HCT116 (cell line): Measurements from ENCODE around the gene STIM1. TPM values are rescaled to one million over a fixed set of nuclear protein-coding genes. Genes with fewer than 3 reads are reported as not detected.

ENCODE experiments used
- ATAC-seq: fragments of 200-7000 bp; cut with Tn5 transposase; 2 replicates; pipeline ENCODE4 v1.9.1; 2020; ENCODE audit warnings: mild to moderate bottlenecking, moderate library complexity
- BruUV-seq: library from RNA; stranded (reverse); fragments of 400-500 nt; replicated peaks from 2 replicates; lab custom pipeline; 2021; lab: Mats Ljungman, UMichigan
- CTCF ChIA-PET: fragments of 300-600 bp; sonication (Branson Sonifier 250); formaldehyde crosslinking; loops from one replicate; lab custom pipeline; 2021; ENCODE audit warnings: antibody characterized with exemption; lab: Charles Lee
- POLR2A ChIA-PET: fragments of 300-600, 350-600 bp; sonication (Branson Sonifier 250); formaldehyde crosslinking; loops from one replicate; lab custom pipeline; 2021; ENCODE audit warnings: antibody characterized with exemption; lab: Charles Lee
- RAD21 ChIA-PET, 2 experiments: fragments of 300-600 bp; sonication (Branson Sonifier 250); formaldehyde crosslinking; loops; one replicate each; lab custom pipeline; 2023; ENCODE audit warnings: low total read pairs in 2 of 2; ENCODE audit not compliant: uncharacterized antibody in 2 of 2, unreplicated experiment in 2 of 2, low non-redundant PET in 1 of 2; lab: Charles Lee
- DNase-seq: peaks from one replicate; pipeline ENCODE4 v3.0.0-alpha.2; 2010; ENCODE audit warnings: low read depth, low spot score
- H2AFZ ChIP-seq: fragments of 200-600 bp; shearing (Covaris generic), sonication (generic); 2 replicates; pipeline ENCODE4 v1.6.1; 2017; ENCODE audit warnings: low read depth, mixed run types, mixed read lengths, antibody characterized with exemption, low read length; ENCODE audit not compliant: poor library complexity, severe bottlenecking
- H3K27ac ChIP-seq: 2 replicates; pipeline ENCODE4 v1.5.1; 2012; ENCODE audit warnings: low read depth, low read length
- H3K27me3 ChIP-seq: fragments of 200-600 bp; sonication (generic); 2 replicates; pipeline ENCODE4 v1.6.1; 2016; ENCODE audit warnings: mixed run types, low read length, mixed read lengths; ENCODE audit not compliant: insufficient read depth
- H3K36me3 ChIP-seq, 2 experiments: fragments of 200-500 bp in 1 of 2; fragments of 200-600 bp in 1 of 2; sonication (Bioruptor generic) in 1 of 2; sonication (generic) in 1 of 2; 2 replicates each; pipeline versions ENCODE4 v1.5.1 to v1.6.1; 2014 to 2016; ENCODE audit warnings: low read length in 2 of 2, inconsistent platforms in 1 of 2, mixed read lengths in 1 of 2, mixed run types in 1 of 2; ENCODE audit not compliant: insufficient read depth in 2 of 2, control insufficient read depth in 1 of 2
- H3K4me1 ChIP-seq, 2 experiments: fragments of 200-600 bp in 1 of 2; sonication (generic) in 1 of 2; 2 replicates each; pipeline versions ENCODE4 v1.5.1 to v1.6.1; 2012 to 2017; ENCODE audit warnings: low read length in 2 of 2, inconsistent platforms in 1 of 2, mild to moderate bottlenecking in 1 of 2, mixed read lengths in 1 of 2, mixed run types in 1 of 2, moderate library complexity in 1 of 2; ENCODE audit not compliant: insufficient read depth in 2 of 2, control insufficient read depth in 1 of 2
- H3K4me2 ChIP-seq: fragments of 200-600 bp; sonication (generic); 2 replicates; pipeline ENCODE4 v1.6.1; 2017; ENCODE audit warnings: mixed run types, low read length, mixed read lengths
- H3K4me3 ChIP-seq, 2 experiments: fragments of 200-600 bp in 1 of 2; sonication (generic) in 1 of 2; replicated peaks in 1 of 2; 2 replicates each; pipeline ENCODE4 v1.5.1; 2011 to 2016; ENCODE audit warnings: low read length in 2 of 2, control low read depth in 1 of 2, low read depth in 1 of 2, mild to moderate bottlenecking in 1 of 2, mixed read lengths in 1 of 2, mixed run types in 1 of 2
- H3K79me2 ChIP-seq: fragments of 200-600 bp; sonication (generic); 2 replicates; pipeline ENCODE4 v1.6.1; 2017; ENCODE audit warnings: mild to moderate bottlenecking, mixed run types, low read length, moderate library complexity, mixed read lengths; ENCODE audit not compliant: insufficient read depth
- H3K9ac ChIP-seq: fragments of 200-600 bp; sonication (generic); 2 replicates; pipeline ENCODE4 v1.6.1; 2016; ENCODE audit warnings: low read length, mixed read lengths
- H3K9me2 ChIP-seq: fragments of 200-600 bp; sonication (generic), shearing (Covaris generic); 2 replicates; pipeline ENCODE4 v1.6.1; 2017; ENCODE audit warnings: mixed run types, mild to moderate bottlenecking, moderate library complexity; ENCODE audit not compliant: insufficient read depth
- H3K9me3 ChIP-seq, 2 experiments: fragments of 200-500 bp in 1 of 2; fragments of 200-600 bp in 1 of 2; sonication (Bioruptor generic) in 1 of 2; sonication (generic) in 1 of 2; 2 replicates each; pipeline ENCODE4 v1.6.1; 2014 to 2017; ENCODE audit warnings: low read length in 2 of 2, mixed read lengths in 2 of 2, inconsistent platforms in 1 of 2, low read depth in 1 of 2, mild to moderate bottlenecking in 1 of 2, mixed run types in 1 of 2, moderate library complexity in 1 of 2; ENCODE audit not compliant: control insufficient read depth in 1 of 2, insufficient read depth in 1 of 2
- H4K20me1 ChIP-seq: fragments of 200-600 bp; sonication (generic), shearing (Covaris generic); 2 replicates; pipeline ENCODE4 v1.6.1; 2017; ENCODE audit warnings: mixed run types, mild to moderate bottlenecking, moderate library complexity; ENCODE audit not compliant: insufficient read depth
- ATF3 ChIP-seq: IDR thresholded peaks from 2 replicates; pipeline ENCODE4 v1.6.1; 2012
- CBX3 ChIP-seq: IDR thresholded peaks from 2 replicates; pipeline ENCODE4 v1.6.1; 2012; ENCODE audit warnings: low read depth
- CEBPB ChIP-seq: IDR thresholded peaks from 2 replicates; pipeline ENCODE4 v1.6.1; 2012; ENCODE audit warnings: low read depth
- EGR1 ChIP-seq: IDR thresholded peaks from 2 replicates; pipeline ENCODE4 v1.6.1; 2012; ENCODE audit warnings: low read depth
- ELF1 ChIP-seq: IDR thresholded peaks from 2 replicates; pipeline ENCODE4 v1.6.1; 2012; ENCODE audit warnings: low read depth, borderline replicate concordance
- EZH2 ChIP-seq: fragments of 200-600 bp; sonication (generic); IDR thresholded peaks from 2 replicates; pipeline ENCODE4 v1.6.1; 2017; ENCODE audit warnings: antibody characterized with exemption, mixed run types
- EZH2phosphoT487 ChIP-seq: fragments of 200-600 bp; IDR thresholded peaks from 2 replicates; pipeline ENCODE4 v1.6.1; 2018; ENCODE audit warnings: antibody characterized with exemption, borderline replicate concordance
- FOSL1 ChIP-seq: IDR thresholded peaks from 2 replicates; pipeline ENCODE4 v1.6.1; 2012; ENCODE audit warnings: low read depth
- MAX ChIP-seq: IDR thresholded peaks from 2 replicates; pipeline ENCODE4 v1.6.1; 2012
- POLR2A ChIP-seq: IDR thresholded peaks from 2 replicates; pipeline ENCODE4 v1.7.0; 2011; ENCODE audit warnings: borderline replicate concordance; ENCODE audit not compliant: insufficient read depth, insufficient read length; ENCODE audit errors: extremely low read depth
- POLR2AphosphoS5 ChIP-seq: IDR thresholded peaks from 2 replicates; pipeline ENCODE4 v1.6.1; 2011; ENCODE audit warnings: mild to moderate bottlenecking, low read depth, low read length, moderate library complexity
- RAD21 ChIP-seq: IDR thresholded peaks from 2 replicates; pipeline ENCODE4 v1.6.1; 2012; ENCODE audit warnings: low read depth, mild to moderate bottlenecking
- SIN3A ChIP-seq: IDR thresholded peaks from 2 replicates; pipeline ENCODE4 v1.6.1; 2012; ENCODE audit warnings: low read depth
- SP1 ChIP-seq: IDR thresholded peaks from 2 replicates; pipeline ENCODE4 v1.6.1; 2012; ENCODE audit warnings: low read depth
- TCF7L2 ChIP-seq: IDR thresholded peaks from 2 replicates; pipeline ENCODE4 v1.7.0; 2011; ENCODE audit warnings: borderline replicate concordance, inconsistent platforms; ENCODE audit not compliant: insufficient read depth, insufficient read length; ENCODE audit errors: extremely low read depth
- YY1 ChIP-seq: IDR thresholded peaks from 2 replicates; pipeline ENCODE4 v1.6.1; 2011; ENCODE audit warnings: low read length, low read depth, moderate library complexity, mild to moderate bottlenecking; ENCODE audit not compliant: insufficient replicate concordance; ENCODE audit errors: extremely low read depth
- ZBTB33 ChIP-seq: IDR thresholded peaks from 2 replicates; pipeline ENCODE4 v1.6.1; 2011; ENCODE audit warnings: mild to moderate bottlenecking, low read length, moderate library complexity; ENCODE audit not compliant: insufficient replicate concordance; ENCODE audit errors: extremely low read depth
- ZFX ChIP-seq: fragments of 450-650 bp; IDR thresholded peaks from 2 replicates; pipeline ENCODE4 v1.6.1; 2017
- intact Hi-C: fragments of 100-400 bp; cut with micrococcal nuclease; formaldehyde crosslinking; loops from 2 replicates; pipeline ENCODE4 v1.10.0; 2022
- total RNA-seq: library from RNA; stranded (reverse); gene quantifications from one replicate; pipeline ENCODE4 v1.2.1, GENCODE V29; 2021; ENCODE audit not compliant: unreplicated experiment
- TF ChIP-seq, protein P1 (sequence below), 3 experiments: fragments of 200-600 bp in 1 of 3; sonication (generic) in 1 of 3; IDR thresholded peaks in 2 of 3; conservative IDR thresholded peaks in 1 of 3; 2 replicates each; pipeline ENCODE4 v1.5.1; 2012 to 2017; ENCODE audit warnings: low read depth in 2 of 3, low read length in 2 of 3, antibody characterized with exemption in 1 of 3, borderline replicate concordance in 1 of 3, control low read depth in 1 of 3, mild to moderate bottlenecking in 1 of 3, mixed read lengths in 1 of 3, mixed run types in 1 of 3, moderate library complexity in 1 of 3; ENCODE audit not compliant: insufficient read depth in 1 of 3

STIM1 gene
- total RNA-seq, 1 experiment from 2014 or later: 22.3 TPM

DNA sequence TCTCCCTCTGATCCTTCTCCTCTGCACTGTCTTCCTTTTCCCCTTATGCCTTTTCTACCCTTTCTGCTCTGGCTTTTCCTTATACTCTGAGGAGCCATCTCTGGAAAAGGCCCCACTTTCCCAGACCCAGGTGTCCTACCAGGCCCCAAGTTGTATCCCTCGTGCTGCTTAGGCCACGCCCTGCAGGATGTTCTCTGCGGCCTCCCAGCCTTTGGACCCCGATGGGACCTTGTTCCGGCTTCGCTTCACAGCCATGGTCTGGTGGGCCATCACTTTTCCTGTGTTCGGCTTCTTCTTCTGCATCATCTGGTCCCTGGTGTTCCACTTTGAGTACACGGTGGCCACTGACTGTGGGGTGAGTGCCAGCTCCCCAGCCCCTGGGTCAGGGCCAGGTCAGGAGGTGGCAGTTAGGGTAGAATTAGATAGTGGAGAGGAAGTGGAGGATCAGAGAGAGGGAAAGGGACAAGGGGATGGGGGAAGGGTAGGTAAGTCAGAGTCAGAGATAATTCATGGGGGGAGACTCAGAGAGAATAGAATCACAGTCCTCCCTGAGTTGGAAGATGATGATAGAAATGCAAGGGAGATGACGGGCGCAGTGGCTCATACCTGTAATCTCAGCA is 38.2 kb upstream of the STIM1 start:
- ATAC-seq (no peak), DNase-seq (no peak)
- Histone ChIP-seq H3K36me3 (no peaks in the 10 kb centered on the region), H3K9ac (no peak overlapping the region), H3K4me3 (no peak overlapping the region), H3K4me2 (no peak overlapping the region)
- TF ChIP-seq EZH2: no peak
- no peak for TF ChIP-seq ELF1
- TF ChIP-seq CBX3: no peak
- no peak for TF ChIP-seq ZFX
- TF ChIP-seq SP1: no peak
- no peak for TF ChIP-seq POLR2AphosphoS5
- no peak for TF ChIP-seq ATF3
- TF ChIP-seq ZBTB33: no peak
- no peak for TF ChIP-seq TCF7L2
- TF ChIP-seq EZH2phosphoT487: no peak
- no peak for TF ChIP-seq POLR2A
- TF ChIP-seq EGR1: no peak
- TF ChIP-seq MAX: no peak
- no peak for TF ChIP-seq SIN3A
- no peak for TF ChIP-seq FOSL1
- TF ChIP-seq YY1: no peak
- TF ChIP-seq, protein P1, sequence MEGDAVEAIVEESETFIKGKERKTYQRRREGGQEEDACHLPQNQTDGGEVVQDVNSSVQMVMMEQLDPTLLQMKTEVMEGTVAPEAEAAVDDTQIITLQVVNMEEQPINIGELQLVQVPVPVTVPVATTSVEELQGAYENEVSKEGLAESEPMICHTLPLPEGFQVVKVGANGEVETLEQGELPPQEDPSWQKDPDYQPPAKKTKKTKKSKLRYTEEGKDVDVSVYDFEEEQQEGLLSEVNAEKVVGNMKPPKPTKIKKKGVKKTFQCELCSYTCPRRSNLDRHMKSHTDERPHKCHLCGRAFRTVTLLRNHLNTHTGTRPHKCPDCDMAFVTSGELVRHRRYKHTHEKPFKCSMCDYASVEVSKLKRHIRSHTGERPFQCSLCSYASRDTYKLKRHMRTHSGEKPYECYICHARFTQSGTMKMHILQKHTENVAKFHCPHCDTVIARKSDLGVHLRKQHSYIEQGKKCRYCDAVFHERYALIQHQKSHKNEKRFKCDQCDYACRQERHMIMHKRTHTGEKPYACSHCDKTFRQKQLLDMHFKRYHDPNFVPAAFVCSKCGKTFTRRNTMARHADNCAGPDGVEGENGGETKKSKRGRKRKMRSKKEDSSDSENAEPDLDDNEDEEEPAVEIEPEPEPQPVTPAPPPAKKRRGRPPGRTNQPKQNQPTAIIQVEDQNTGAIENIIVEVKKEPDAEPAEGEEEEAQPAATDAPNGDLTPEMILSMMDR (IDR thresholded peaks at IDR 0.05 in 2 of 3, conservative IDR thresholded peaks at IDR 0.05 in 1 of 3; ENCODE audit: borderline replicate concordance in 1 of 3, insufficient read depth in 1 of 3, low read depth in 2 of 3, low read length in 2 of 3): no peak
- TF ChIP-seq CEBPB: no peak
- TF ChIP-seq RAD21: no peak
- TF ChIP-seq, all 23 proteins: peak for 0
- Histone ChIP-seq H3K79me2 (no peaks in the 10 kb centered on the region), H3K9me2 (no peaks in the 10 kb centered on the region), H3K27ac (no peak overlapping the region), H3K4me1 (peaks cover 2 to 8% of the 10 kb centered on the region in 2 experiments; a peak in 1 of 4 replicates), H3K9me3 (no peaks in the 10 kb centered on the region), H2AFZ (no peak overlapping the region), H3K27me3 (no peaks in the 10 kb centered on the region), H4K20me1 (no peaks in the 10 kb centered on the region)
- no TSS peak for BruUV-seq
- ChIA-PET RAD21 (no interaction called here), CTCF (interaction anchor here (0.7 kb wide), 1 partner anchor 9 kb away, joined by 3 read pairs; the partner anchor contains the start of gene PGAP2), POLR2A (no interaction called here)
- intact Hi-C loops: no loop called here
